Raji (cell line): Measurements from ENCODE around the gene UBE4A.

ENCODE experiments used
- POLR2A ChIP-seq: IDR thresholded peaks from 2 replicates; pipeline ENCODE4 v1.6.1; 2011; ENCODE audit warnings: low read depth, low read length, control low read depth; ENCODE audit not compliant: insufficient read depth

Gene UBE4A

GRCh38 chr11:118373263-118373662 is 13.9 kb downstream of the UBE4A start:
- TF ChIP-seq POLR2A = no peak

DNA sequence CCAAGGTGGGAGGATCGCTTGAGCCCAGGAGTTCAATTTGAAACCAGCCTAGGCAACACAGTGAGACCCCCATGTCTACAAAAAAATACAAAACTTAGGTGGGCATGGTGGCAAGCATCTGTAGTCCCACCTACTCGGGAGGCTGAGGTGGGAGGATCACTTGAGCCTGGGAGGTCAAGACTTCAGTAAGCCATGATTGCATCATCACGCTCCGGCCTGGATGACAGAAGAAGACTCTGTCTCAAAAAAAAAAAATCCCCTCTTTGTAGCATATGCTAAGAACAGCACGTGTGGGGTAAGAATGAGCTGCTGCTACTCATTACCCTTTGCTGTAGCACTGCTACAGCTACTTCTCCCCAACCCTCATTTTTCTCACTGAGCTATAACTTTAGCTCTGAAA is 14.5 kb downstream of the UBE4A start:
- TF ChIP-seq POLR2A = no peak

DNA sequence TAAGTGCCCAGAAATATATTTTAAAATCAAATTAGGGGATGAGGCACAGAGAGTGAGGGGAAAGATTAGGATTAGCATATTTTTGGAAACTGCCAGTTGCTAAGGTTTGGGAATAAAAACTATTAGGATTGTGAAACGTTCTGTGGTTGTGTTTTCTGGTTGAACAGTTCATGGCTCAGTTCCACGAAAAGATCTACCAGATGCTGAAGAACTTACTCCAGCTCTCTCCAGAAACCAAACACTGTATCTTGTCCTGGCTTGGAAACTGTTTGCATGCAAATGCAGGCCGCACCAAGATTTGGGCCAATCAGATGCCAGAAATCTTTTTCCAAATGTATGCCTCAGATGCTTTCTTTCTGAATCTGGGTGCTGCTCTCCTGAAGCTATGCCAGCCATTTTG is 15.3 kb downstream of the UBE4A start:
- no peak for TF ChIP-seq POLR2A

- no peak for TF ChIP-seq POLR2A
Observed at GRCh38 chr11:118375978-118376377, 16.6 kb downstream of the UBE4A start.

- TF ChIP-seq POLR2A = no peak
Observed at GRCh38 chr11:118379497-118379896, 20.1 kb downstream of the UBE4A start.

GRCh38 chr11:118380571-118380970 is 21.2 kb downstream of the UBE4A start:
- no peak for TF ChIP-seq POLR2A

DNA sequence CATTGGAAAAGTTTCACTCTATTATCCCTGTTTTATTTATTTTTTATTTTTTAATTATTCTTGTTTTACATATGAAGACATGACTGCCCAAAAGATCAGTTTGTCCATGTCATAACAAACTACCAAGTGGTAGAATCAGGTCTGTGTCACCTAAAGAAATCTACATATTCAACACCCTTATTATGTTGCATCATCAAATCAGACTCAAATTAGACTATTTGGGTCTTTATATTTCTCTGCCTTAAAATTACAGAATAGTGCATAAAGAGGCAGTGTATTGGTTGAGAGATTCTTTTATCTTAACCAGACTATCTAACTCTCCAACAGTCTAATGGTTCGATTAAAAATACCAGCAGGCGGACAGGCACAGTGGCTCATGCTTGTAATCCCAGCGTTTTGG is 23.6 kb downstream of the UBE4A start:
- TF ChIP-seq POLR2A = no peak

- TF ChIP-seq POLR2A = no peak
Observed at GRCh38 chr11:118383657-118384056, 24.3 kb downstream of the UBE4A start.

- TF ChIP-seq POLR2A = no peak
Observed at GRCh38 chr11:118396097-118396501, 36.7 kb downstream of the UBE4A start.

GRCh38 chr11:118397448-118397847 is 38.0 kb downstream of the UBE4A start:
- no peak for TF ChIP-seq POLR2A

DNA sequence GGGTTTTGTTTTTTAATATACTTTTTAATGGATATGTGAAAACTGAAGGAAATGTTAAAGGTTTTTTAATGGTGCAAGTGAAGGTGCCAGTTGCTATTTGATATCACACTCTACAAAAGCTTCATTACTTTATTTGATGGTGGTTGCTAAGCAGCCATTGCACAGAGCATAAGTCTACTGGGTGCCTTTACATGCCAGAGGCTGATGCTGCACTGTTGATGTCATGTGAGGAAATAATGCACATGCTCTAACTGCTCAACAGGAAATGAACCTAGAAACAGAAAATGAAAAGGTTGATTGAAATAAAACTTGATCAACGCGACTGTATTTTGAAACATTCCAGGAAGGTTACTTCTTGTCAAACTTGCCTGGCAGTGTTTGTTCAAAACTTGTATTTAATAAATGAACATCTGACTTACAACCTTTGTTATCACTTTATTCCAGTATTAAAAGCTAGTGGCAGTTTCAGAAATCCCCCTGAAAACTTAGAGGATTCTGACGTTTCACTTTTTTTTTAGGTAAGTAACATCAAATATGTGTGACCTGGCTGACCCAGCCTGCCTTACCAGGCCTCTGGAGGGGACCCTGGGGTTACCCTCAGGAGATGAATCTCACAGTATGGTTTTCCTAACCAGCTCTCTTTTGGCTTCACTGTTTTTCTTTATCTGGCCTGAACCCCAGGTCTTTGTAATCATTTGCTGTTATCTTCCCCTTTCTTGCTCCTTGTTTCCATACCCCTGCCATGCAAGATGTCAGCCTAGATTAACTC is 39.6 kb downstream of the UBE4A start:
- TF ChIP-seq POLR2A = 0 out of 2 replicates have a peak, but pooled peaks have one; percentile 20

- peak; percentile 89 for TF ChIP-seq POLR2A
Observed at GRCh38 chr11:118401151-118401879, 41.9 kb downstream of the UBE4A start, which contains the start of gene ATP5MG. TSS of gene ATP5MG (plus strand) at chr11:118401606. CDS start at chr11:118401666, 60 bp downstream.

DNA sequence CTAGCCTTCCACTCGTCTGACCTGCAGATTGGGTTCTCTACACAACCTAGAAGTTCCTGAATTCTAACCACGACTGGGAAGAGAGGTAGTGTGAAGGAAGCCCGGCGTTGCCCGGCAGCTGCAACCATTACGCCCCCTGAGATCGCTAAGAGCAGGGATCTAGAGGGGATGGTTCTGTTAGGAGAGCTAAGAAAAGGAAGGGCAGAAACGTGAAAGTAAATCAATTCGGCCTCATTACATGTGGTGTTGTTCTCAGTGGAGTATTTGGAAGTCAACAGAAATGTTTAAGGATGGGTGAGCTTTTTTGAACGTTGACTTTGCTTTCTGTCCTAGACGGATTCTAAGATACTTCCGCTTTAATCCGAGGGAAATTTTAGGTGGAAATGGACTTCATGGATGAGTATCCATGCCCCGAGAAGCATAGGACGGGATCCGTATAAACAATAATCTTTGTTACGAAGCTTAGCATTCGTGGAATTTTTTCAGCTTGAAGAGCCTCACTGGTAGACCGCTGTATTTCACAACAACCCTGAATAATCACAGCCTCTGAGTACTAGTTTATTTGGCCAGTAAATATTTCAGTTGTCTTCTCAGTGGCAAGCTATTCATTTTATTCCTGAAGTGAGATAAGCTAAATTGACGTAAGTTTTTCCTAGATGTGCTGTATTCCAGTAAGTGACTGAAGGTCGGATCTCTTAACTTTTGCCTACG is 42.6 kb downstream of the UBE4A start:
- TF ChIP-seq POLR2A = no peak

DNA sequence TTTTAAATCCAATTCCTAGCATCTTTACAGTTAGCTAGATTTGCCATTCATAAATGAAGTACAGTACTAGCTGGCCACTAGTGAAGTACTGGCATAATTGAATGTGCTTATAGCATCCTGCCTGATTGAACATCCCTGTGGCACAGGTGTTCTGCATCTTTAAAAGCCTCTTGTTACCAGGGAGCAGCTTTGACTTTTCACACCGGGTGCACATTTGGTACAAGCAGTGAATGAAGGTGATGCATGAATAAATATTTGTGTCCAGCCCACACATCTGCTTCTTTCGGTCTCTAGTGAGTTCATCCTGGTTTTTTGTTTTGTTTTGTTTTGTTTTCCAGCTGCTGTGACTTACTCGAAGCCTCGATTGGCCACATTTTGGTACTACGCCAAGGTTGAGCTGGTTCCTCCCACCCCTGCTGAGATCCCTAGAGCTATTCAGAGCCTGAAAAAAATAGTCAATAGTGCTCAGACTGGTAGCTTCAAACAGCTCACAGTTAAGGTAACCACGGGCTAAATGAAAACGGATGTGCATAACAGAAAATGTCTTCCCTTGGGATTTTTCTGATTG is 47.3 kb downstream of the UBE4A start:
- no peak for TF ChIP-seq POLR2A

DNA sequence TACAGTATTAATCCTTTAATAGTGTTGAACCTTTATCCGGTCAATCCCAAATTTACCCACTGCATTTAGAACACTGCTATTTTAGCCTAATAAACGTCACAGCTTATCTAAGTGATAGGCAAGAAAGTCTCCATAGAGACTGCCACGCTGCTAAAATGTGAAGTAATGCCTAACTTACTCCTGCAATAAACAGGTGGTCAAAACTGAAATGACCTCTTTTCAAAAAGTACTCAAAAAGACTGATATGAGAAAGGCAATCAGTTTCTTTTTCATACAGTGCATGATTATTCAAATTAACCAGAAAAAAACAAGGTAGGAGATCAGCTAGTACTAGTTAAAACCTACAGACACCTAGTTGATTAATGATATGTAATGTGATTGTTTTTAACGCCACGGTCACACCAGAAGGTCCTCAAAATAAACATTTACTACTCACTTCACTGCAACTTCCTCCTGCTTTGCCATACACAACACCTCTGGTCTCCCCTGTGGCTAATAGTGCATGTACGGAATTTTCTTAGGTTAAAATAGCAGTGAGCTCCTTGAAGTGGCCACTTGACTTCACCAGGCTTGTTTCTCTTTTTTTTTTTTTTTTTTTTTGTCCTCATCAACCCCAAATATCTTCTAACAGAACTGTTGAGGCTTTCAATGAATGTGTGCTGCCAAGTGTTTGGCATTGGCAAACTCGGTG is 50.8 kb downstream of the UBE4A start:
- TF ChIP-seq POLR2A = no peak
